Measurements from ENCODE around the gene FAM222B. TPM values are rescaled to one million over a fixed set of nuclear protein-coding genes. Genes with fewer than 3 reads are reported as not detected.
A peak's percentile ranks its signal among the peaks of the same experiment; 100 is the strongest.

Gene FAM222B
- total RNA-seq, 1 experiment from 2014 or later, result 39.5 TPM

- CTCF ChIA-PET, result interaction anchor here (1.8 to 3.5 kb wide), 2 partner anchors 11 to 34 kb away, joined by 5 to 69 read pairs; partner anchors contain the start of genes NEK8 and TLCD1
- no peak for TF ChIP-seq CTCF (IDR thresholded peaks at IDR 0.05; ENCODE audit: insufficient read depth in 1 of 2, low read depth in 1 of 2, low read length in 1 of 2, severe bottlenecking in 1 of 2, unreplicated experiment in 1 of 2)
These were observed 81.7 kb downstream of the FAM222B start for GRCh38 chr17:28760601-28761562.

GRCh38 chr17:28759256-28759865, 83.2 kb downstream of the FAM222B start:
- CTCF ChIA-PET, result no interaction called here
- Mint-ChIP-seq H3K36me3 (ENCODE audit: insufficient read depth, unreplicated experiment) (peaks cover 66% of the 10 kb centered on the region), H3K9me3 (ENCODE audit: unreplicated experiment) (no peaks in the 10 kb centered on the region), H3K27me3 (ENCODE audit: insufficient read depth, unreplicated experiment) (no peaks in the 10 kb centered on the region), H3K4me3 (ENCODE audit: unreplicated experiment) (no peak overlapping the region), H3K4me1 (ENCODE audit: low read depth, unreplicated experiment) (no peaks in the 10 kb centered on the region), H3K27ac (ENCODE audit: unreplicated experiment) (no peak overlapping the region)
- Histone ChIP-seq H3K4me3 (ENCODE audit: low read depth, low read length) (no peak overlapping the region), H3K4me1 (no peaks in the 10 kb centered on the region), H3K36me3 (ENCODE audit: control insufficient read depth, insufficient read depth, low read length) (peaks cover 3% of the 10 kb centered on the region), H3K9me3 (no peaks in the 10 kb centered on the region), H3K27me3 (replicated peaks; ENCODE audit: control insufficient read depth, insufficient read depth, low read length) (no peaks in the 10 kb centered on the region)
- BruUV-seq (replicated peaks), result no TSS peak
- no peak for TF ChIP-seq CTCF (IDR thresholded peaks at IDR 0.05; ENCODE audit: insufficient read depth in 1 of 2, low read depth in 1 of 2, low read length in 1 of 2, severe bottlenecking in 1 of 2, unreplicated experiment in 1 of 2)
- POLR2A ChIA-PET, result no interaction called here
- DNase-seq, result no peak
- intact Hi-C loops (cut with micrococcal nuclease; ENCODE audit: unreplicated experiment), result no loop called here

More at GRCh38 chr17:28760601-28761562, 81.7 kb downstream of the FAM222B start:
- intact Hi-C loops (cut with micrococcal nuclease; ENCODE audit: unreplicated experiment), result no loop called here
- Histone ChIP-seq H3K36me3 (ENCODE audit: control insufficient read depth, insufficient read depth, low read length) (peaks cover 3% of the 10 kb centered on the region), H3K9me3 (no peaks in the 10 kb centered on the region), H3K27me3 (replicated peaks; ENCODE audit: control insufficient read depth, insufficient read depth, low read length) (no peaks in the 10 kb centered on the region), H3K4me1 (no peaks in the 10 kb centered on the region), H3K4me3 (ENCODE audit: low read depth, low read length) (no peak overlapping the region)
- POLR2A ChIA-PET, result no interaction called here
- Mint-ChIP-seq H3K4me1 (ENCODE audit: low read depth, unreplicated experiment) (no peaks in the 10 kb centered on the region), H3K27ac (ENCODE audit: unreplicated experiment) (no peak overlapping the region), H3K4me3 (ENCODE audit: unreplicated experiment) (no peak overlapping the region), H3K9me3 (ENCODE audit: unreplicated experiment) (no peaks in the 10 kb centered on the region), H3K27me3 (ENCODE audit: insufficient read depth, unreplicated experiment) (no peaks in the 10 kb centered on the region), H3K36me3 (ENCODE audit: insufficient read depth, unreplicated experiment) (peaks cover 63% of the 10 kb centered on the region)
- DNase-seq, result no peak
- no TSS peak for BruUV-seq (replicated peaks)

- no TSS peak for BruUV-seq (replicated peaks)
- no peaks in the 10 kb centered on the region for H3K4me1 Mint-ChIP-seq (ENCODE audit: low read depth, unreplicated experiment)
- CTCF ChIA-PET, result interaction anchor here (0.8 kb wide), 1 partner anchor 9 kb away, joined by 3 read pairs; no protein-coding TSS in a partner anchor
- no peak for TF ChIP-seq CTCF (IDR thresholded peaks at IDR 0.05; ENCODE audit: insufficient read depth in 1 of 2, low read depth in 1 of 2, low read length in 1 of 2, severe bottlenecking in 1 of 2, unreplicated experiment in 1 of 2)
- H3K4me3 Mint-ChIP-seq (ENCODE audit: unreplicated experiment), result no peak overlapping the region
- H3K27me3 ChIP-seq (replicated peaks; ENCODE audit: control insufficient read depth, insufficient read depth, low read length), result no peaks in the 10 kb centered on the region
- H3K4me3 ChIP-seq (ENCODE audit: low read depth, low read length), result no peak overlapping the region
- POLR2A ChIA-PET, result no interaction called here
- no peaks in the 10 kb centered on the region for H3K9me3 ChIP-seq
- H3K36me3 ChIP-seq (ENCODE audit: control insufficient read depth, insufficient read depth, low read length), result peaks cover 3% of the 10 kb centered on the region
- H3K4me1 ChIP-seq, result no peaks in the 10 kb centered on the region
- no peaks in the 10 kb centered on the region for H3K27me3 Mint-ChIP-seq (ENCODE audit: insufficient read depth, unreplicated experiment)
- no peak for DNase-seq
- peak overlapping the region; percentile 5 for H3K27ac Mint-ChIP-seq (ENCODE audit: unreplicated experiment)
- intact Hi-C loops (cut with micrococcal nuclease; ENCODE audit: unreplicated experiment), result no loop called here
- no peaks in the 10 kb centered on the region for H3K9me3 Mint-ChIP-seq (ENCODE audit: unreplicated experiment)
- peaks cover 66% of the 10 kb centered on the region for H3K36me3 Mint-ChIP-seq (ENCODE audit: insufficient read depth, unreplicated experiment)
These were observed 84.0 kb downstream of the FAM222B start for GRCh38 chr17:28758411-28759121.

Measured in Caco-2 (cell line).